Measurements from ENCODE around the gene ADSL.

DNA sequence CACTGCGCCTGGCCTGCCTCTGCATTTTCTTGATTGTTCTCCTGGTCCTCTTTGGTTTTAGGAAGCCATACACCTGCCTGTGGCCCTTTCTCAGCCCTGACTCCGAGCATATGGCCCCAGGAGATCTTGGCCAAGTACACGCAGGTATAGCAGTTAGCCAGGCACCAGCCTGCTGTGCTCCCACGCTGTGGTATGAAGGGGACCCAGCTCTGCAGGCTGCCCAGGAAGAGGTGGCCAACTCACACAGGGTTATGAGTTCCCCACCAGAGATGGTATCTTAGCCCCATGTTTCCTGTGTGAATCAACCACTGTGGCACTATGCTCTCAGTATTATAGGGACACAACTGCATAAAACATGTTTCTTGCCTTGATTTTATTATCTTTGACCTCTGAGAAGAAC, 55.2 kb downstream of the ADSL start:
- no peak for TF ChIP-seq CTCF (IDR thresholded peaks at IDR 0.05; ENCODE audit: control extremely low read depth in 1 of 3, insufficient read depth in 1 of 3, low read depth in 1 of 3, low read length in 3 of 3)
- TF ChIP-seq EP300 (IDR thresholded peaks at IDR 0.05; ENCODE audit: borderline replicate concordance in 1 of 2, low read depth in 2 of 2, low read length in 2 of 2) = no peak
- no peak for TF ChIP-seq POLR2A (IDR thresholded peaks at IDR 0.05; ENCODE audit: control extremely low read depth in 1 of 2, low read depth in 2 of 2, low read length in 2 of 2)

Data from H1 (cell line).